GM12872 (cell line): ENCODE results near the gene MAD1L1.

ENCODE experiments used
- TF ChIP-seq, protein P1 (sequence below): IDR thresholded peaks from 3 replicates; pipeline ENCODE4 v1.5.1; 2011; ENCODE audit warnings: low read depth, mild to moderate bottlenecking, low read length, moderate library complexity; ENCODE audit not compliant: insufficient read depth

Gene MAD1L1

DNA sequence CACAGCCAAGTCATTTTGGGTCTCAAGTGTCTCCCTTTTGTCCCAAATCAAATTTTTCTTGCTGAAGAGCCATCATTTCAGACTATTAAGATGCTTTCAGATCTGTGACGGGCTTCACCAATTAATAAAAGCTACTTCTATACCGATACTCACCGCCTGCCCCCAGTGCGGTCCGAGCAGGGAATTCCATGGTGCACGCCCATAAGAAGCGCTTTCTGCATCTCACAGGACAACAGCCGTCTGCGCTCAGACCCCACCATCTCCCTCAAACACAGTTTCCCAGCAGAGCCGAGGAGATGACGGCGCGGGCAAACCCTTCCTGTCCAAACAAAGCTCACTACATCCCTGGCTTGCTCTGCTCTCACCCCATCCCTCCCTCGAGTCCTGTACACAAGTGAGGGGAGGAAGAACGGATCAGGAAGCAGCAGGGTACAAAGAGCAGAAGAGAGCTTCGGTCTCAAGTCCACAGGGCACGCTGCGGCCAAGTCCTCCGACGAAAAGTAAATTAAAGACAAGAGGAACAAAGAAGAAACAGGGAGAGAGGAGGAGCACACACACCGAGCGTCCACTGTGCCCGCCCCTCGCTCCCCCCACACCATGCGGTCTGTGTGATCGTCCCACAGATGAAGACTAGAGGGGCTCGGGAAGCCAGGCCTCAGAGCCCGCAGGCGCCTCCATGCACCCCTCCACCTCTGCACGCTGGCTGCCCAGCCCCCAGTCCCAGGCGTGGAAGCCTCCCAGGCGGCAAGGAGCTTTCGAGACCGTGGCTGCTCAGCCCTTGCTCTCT, 121.9 kb downstream of the MAD1L1 start:
- TF ChIP-seq, protein P1, sequence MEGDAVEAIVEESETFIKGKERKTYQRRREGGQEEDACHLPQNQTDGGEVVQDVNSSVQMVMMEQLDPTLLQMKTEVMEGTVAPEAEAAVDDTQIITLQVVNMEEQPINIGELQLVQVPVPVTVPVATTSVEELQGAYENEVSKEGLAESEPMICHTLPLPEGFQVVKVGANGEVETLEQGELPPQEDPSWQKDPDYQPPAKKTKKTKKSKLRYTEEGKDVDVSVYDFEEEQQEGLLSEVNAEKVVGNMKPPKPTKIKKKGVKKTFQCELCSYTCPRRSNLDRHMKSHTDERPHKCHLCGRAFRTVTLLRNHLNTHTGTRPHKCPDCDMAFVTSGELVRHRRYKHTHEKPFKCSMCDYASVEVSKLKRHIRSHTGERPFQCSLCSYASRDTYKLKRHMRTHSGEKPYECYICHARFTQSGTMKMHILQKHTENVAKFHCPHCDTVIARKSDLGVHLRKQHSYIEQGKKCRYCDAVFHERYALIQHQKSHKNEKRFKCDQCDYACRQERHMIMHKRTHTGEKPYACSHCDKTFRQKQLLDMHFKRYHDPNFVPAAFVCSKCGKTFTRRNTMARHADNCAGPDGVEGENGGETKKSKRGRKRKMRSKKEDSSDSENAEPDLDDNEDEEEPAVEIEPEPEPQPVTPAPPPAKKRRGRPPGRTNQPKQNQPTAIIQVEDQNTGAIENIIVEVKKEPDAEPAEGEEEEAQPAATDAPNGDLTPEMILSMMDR = no peak

DNA sequence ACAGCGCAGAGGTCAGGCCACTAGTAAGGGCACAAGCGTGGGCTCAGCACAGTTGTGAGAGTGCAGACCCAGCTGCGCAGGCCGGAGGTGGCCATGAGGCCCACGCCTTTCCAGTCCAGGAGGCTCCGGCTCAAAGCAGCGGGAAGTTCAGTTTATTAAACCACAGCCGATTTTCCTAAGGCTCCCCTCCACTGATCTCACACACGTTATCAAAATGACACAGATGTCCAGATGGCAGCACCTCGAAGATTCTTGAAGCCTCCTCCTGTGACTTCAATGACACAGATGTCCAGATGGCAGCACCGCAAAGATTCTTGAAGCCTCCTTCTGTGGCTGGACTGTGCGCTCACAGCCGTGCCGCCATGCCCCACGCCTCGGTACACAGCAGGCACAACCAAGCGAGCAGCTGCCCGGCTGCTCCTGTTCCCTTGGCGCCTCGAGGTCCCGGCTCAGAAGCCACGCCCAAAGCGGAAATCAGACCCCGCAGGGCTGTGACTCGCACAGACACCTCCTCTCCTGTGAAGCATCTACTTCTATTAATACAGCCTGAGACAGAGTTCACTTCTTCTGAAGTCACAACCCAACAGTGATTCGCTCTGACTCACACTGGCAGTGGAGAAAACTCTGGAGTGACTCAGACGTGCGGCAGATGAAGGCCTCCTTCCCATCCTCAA, 122.7 kb downstream of the MAD1L1 start:
- TF ChIP-seq, protein P1 = no peak

DNA sequence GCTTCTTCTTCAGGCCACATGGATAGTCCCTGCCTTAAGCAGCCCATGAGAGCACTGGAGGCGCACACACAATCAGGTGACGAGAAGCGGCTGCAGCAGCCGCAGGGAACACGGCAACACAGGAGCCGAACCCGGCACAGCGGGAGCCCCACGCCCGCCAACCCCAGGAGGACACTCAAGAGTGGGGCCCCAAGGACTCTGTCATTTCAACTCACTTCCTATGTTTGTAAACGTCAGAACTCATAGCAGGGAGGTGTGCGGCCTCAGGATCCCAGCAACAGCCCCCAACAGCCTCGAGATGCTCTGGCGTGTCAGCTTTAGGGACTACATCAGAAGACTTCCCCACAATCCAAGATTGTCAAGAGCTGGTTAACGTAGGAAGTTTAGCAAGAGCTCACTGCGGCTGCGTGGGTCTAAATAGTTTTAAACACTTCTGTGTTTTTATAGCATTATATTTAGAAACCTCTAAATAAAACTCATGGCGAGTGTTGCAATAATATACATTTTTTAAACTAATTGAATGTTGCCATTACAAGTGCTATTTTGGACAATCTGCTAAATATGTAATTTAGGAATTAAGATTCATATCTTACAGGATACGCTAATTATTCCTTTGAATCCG, 123.4 kb downstream of the MAD1L1 start:
- TF ChIP-seq, protein P1 = no peak

DNA sequence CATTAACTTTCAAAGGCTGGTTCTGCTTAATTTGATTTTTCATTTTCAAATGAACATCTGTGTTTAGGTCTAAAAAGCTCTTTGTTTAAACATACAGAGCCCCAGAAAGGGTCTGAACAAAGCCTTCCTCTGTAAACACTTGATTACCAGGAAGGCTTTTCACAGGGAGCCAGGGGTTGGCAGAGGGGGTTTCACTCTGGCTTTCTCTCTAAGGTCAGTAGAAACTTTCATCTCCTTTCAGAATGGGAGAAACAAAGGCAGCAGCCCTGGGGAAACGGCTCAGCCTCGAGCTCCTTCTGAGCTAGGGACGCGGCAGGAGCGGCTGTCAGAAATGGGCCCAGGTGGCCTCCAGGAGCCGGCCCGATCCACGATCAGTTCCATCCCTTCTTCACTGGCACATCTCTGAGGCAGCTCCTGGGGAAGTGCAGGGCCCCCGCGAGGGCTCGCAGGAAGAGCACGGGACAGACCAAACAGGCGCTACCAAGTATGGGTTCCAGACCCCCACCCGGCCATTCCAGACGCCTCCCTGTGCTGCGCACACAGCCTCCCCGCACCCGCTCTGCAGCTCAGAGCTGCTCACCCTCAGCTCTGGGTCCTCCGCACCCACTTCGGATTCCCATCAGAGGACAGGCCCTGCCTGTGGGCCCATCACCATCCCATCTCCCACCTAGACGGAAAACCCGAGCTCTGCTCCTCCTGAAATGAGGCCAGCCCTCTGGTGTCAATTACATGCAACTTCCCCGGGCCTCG, 124.1 kb downstream of the MAD1L1 start:
- TF ChIP-seq, protein P1 = no peak

DNA sequence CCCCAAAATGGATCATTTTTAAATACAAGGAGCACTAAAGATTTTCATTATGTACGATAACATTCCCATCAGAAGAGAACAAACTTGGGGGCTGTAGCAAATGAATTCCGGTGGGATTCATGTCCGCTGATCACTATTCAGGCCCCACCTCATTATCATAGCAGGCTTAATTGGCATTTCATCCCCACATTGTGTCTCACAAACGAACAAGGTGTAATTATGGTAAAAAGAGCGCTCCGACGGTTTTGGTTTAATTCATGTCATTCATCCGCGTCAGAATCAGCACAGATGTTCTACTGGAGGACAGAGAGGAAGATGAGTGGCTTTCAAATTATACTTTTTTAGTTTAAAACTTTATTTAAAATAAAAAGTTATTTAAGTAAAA, 124.7 kb downstream of the MAD1L1 start:
- TF ChIP-seq, protein P1 = no peak

DNA sequence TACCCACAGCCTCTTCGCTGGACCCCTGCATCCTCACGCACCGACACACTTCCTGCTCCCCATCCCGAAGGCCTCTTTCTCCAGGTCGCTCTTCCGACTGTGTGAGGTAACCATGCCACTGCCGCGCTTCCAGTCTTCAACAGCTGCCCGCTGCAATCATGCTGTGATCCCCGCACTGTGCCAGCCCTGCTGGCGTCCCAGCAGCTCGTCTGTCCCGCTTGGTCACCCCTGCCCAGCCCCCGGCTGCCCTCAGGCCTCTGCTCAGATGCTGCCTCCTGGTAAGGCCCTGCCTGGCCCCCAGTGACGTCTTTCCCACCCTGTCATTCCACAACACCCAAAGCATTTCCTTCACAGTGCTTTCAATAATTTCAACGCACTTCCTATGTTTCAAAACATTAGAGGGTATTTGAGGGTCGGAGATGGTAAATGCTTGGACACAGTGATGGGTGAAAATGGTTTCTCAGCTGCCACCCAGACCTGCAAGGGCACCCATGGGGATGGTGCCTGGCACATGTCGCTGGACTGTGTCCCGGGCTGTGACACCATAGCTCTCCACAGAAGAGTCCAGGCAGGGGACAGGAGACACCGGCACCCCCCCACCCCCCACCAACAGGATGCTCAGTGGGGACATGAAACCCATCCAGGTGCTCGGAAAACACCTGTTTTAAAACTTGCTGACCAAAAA, 125.2 kb downstream of the MAD1L1 start:
- TF ChIP-seq, protein P1 = no peak
